GM12873 (cell line): ENCODE results near the gene SLC9A3.

ENCODE experiments used
- CTCF ChIP-seq: IDR thresholded peaks from 2 replicates; pipeline ENCODE4 v1.5.1; 2012; ENCODE audit warnings: low read depth, mild to moderate bottlenecking, moderate library complexity, low read length, control low read depth; ENCODE audit not compliant: insufficient read depth; ENCODE audit errors: missing control alignments

SLC9A3 gene

DNA sequence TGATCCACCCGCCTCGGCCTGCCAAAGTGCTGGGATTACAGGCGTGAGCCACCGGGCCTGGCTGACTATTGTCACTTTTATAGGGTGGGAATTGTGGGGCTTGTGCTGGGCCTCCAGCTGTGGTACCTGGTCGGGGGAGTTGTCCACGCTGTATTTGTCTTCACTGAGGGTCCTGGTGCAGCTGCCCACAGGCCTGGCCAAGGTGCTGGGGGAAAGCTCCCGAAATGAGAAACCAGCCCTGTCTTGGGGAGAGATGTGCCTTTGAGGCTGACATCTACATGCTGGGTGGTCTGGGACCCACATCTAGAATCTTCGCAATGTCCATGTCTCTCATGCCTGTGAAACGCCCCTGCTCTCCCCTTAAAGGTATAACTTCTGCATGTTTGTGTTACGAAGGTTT is 78.7 kb downstream of the SLC9A3 start:
- TF ChIP-seq CTCF, result no peak

GRCh38 chr5:444226-444625 is 80.0 kb downstream of the SLC9A3 start:
- no peak for TF ChIP-seq CTCF

DNA sequence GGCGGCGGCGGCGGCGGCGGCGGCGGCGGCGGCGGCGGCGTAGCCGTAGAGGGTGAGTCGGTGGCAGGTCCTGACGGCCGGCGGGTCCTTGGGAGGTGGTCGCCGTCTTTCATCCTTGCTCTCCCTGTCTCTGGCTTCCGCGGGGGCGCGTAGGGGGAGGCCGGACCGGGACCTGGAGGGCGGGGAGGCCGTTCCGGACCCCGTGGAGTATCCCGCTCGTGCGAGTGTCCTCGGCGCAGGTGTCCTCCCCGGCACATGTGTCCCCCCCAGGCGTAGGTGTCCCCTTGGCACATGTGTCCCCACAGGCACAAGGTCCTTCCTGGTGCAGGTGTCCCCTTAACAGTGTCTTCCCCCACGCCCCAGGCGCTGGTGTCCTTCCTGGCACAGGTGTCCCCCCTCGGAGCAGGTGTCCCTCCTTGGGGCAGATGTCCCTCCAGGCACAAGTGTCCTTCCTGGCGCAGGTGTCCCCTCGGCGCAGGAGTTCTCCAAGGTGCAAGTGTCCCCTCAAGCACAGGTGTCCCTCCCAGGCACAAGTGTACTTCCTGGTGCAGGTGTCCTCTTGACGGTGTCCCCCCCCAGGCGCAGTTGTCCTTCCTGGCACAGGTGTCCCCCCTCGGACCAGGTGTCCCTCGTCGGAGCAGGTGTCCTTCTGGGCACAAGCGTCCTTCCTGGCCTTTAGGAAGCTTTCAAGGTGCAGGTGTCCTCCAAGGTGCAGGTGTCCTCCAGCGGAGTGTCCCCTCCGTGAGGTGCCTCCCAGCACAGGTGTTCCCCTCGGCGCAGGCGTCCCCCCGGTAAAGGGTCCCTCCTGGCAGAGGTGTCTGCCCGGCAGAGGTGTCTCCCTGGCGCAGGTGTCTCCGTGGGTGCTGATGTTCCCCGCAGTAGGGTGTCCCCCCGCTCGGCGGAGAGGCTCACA is 80.8 kb downstream of the SLC9A3 start:
- no peak for TF ChIP-seq CTCF

GRCh38 chr5:442335-443238 is 81.7 kb downstream of the SLC9A3 start, which contains the start of gene EXOC3:
EXOC3 (plus strand) TSS chr5:443176; CDS start chr5:446206, 3,030 bp downstream.
- TF ChIP-seq CTCF, result no peak

GRCh38 chr5:441996-442334 is 82.3 kb downstream of the SLC9A3 start:
- no peak for TF ChIP-seq CTCF

- TF ChIP-seq CTCF, result no peak
Measured at GRCh38 chr5:440401-441201, 83.6 kb downstream of the SLC9A3 start.
